Body of pancreas (tissue), 4 donors: Measurements from ENCODE around the gene SIL1. TPM values are rescaled to one million over a fixed set of nuclear protein-coding genes. Genes with fewer than 3 reads are reported as not detected.
"Not testable (repeated sequence)": the region's sequence is repeated elsewhere in the genome, so short reads cannot be mapped to it uniquely, and the experiment has no call there.

Source experiments
- ATAC-seq: fragments of 150-250 bp; one replicate; pipeline ENCODE4 v1.9.1; 2016
- DNase-seq, 4 donors: peaks; one replicate each; pipeline ENCODE4 v3.0.0-alpha.2; 2019
- H3K27ac ChIP-seq, 4 donors: fragments of 200-600 bp; sonication (generic); 1 replicate in 3 of 4; 2 replicates in 1 of 4; pipeline versions ENCODE4 v1.5.1 to v1.6.1; 2016 to 2019; ENCODE audit warnings: mild to moderate bottlenecking in 1 of 4, mixed read lengths in 1 of 4, moderate library complexity in 1 of 4
- H3K27me3 ChIP-seq, 2 donors: fragments of 200-600 bp; sonication (generic); one replicate each; pipeline ENCODE4 v1.6.0; 2016; ENCODE audit warnings: mild to moderate bottlenecking in 1 of 2
- H3K36me3 ChIP-seq, 2 donors: fragments of 200-600 bp; sonication (generic); replicated peaks in 1 of 2; 2 replicates each; pipeline ENCODE4 v1.5.1; 2016; ENCODE audit warnings: low read depth in 2 of 2; ENCODE audit not compliant: insufficient read depth in 1 of 2
- H3K4me1 ChIP-seq: fragments of 200-600 bp; sonication (generic); one replicate; pipeline ENCODE4 v1.6.0; 2016
- H3K4me3 ChIP-seq, 2 donors: fragments of 200-600 bp; sonication (generic); 1 replicate in 1 of 2; 2 replicates in 1 of 2; pipeline ENCODE4 v1.5.1; 2016 to 2019
- H3K9me3 ChIP-seq, 3 donors: fragments of 200-600 bp; sonication (generic); 1 replicate in 2 of 3; 2 replicates in 1 of 3; pipeline ENCODE4 v1.5.1; 2016
- CTCF ChIP-seq, 7 experiments: fragments of 450-650 bp in 4 of 7; fragments of 200-600 bp in 3 of 7; sonication (generic) in 3 of 7; IDR thresholded peaks; one replicate each; pipeline ENCODE4 v1.5.1; 2016 to 2019; ENCODE audit warnings: antibody characterized with exemption in 7 of 7
- POLR2A ChIP-seq, 3 donors: fragments of 450-650 bp; IDR thresholded peaks; one replicate each; pipeline ENCODE4 v1.6.1; 2016; ENCODE audit warnings: antibody characterized with exemption in 3 of 3, mild to moderate bottlenecking in 2 of 3
- WGBS, 2 donors: methylation state at CpG; one replicate each; pipeline ENCODE4 v1.1.5; 2017; 5-methylcytosine and 5-hydroxymethylcytosine counted together
- intact Hi-C: fragments of 100-400 bp; cut with DNase I; formaldehyde crosslinking; loops from one replicate; pipeline ENCODE4 v1.15.1; 2023
- total RNA-seq, 2 donors: library from RNA; depleted of rRNA; stranded (reverse); fragments of >200 nt; gene quantifications; one replicate each; pipeline ENCODE4 v1.1.0, GENCODE V29; 2016

Gene SIL1
- total RNA-seq, 2 donors from 2014 or later = 57.6 to 124 TPM

- Histone ChIP-seq H3K36me3 (no peaks in the 10 kb centered on the region), H3K4me1 (peaks cover 84% of the 10 kb centered on the region), H3K27ac (peak overlapping the region in 2 of 4 donors; percentile 21 to 54), H3K9me3 (no peaks in the 10 kb centered on the region), H3K4me3 (no peak overlapping the region), H3K27me3 (no peaks in the 10 kb centered on the region)
- DNase-seq = no peak
- TF ChIP-seq POLR2A (IDR thresholded peaks at IDR 0.05) (no peak), CTCF (IDR thresholded peaks at IDR 0.05) (no peak)
- intact Hi-C loops = no loop called here
- WGBS, 2 donors = 87 to 91% methylated on average over 3 to 4 of the region's 4 CpGs
- no peak for ATAC-seq
Observed at GRCh38 chr5:139182528-139183296, 15.5 kb downstream of the SIL1 start.

GRCh38 chr5:139181835-139182452, 16.2 kb downstream of the SIL1 start:
- TF ChIP-seq CTCF (IDR thresholded peaks at IDR 0.05) (no peak), POLR2A (IDR thresholded peaks at IDR 0.05) (no peak)
- ATAC-seq = no peak
- no peak overlapping the region for H3K4me3 ChIP-seq
- 63 to 72% methylated on average over 8 of the region's 8 CpGs for WGBS, 2 donors
- no peaks in the 10 kb centered on the region for H3K9me3 ChIP-seq
- peaks cover 89% of the 10 kb centered on the region for H3K4me1 ChIP-seq
- H3K27ac ChIP-seq = peak overlapping the region in 1 of 4 donors; percentile 11
- no peaks in the 10 kb centered on the region for H3K36me3 ChIP-seq
- intact Hi-C loops = no loop called here
- H3K27me3 ChIP-seq = no peaks in the 10 kb centered on the region
- DNase-seq = no peak

- H3K27ac ChIP-seq = peak overlapping the region in 1 of 4 donors; percentile 11
- no peaks in the 10 kb centered on the region for H3K27me3 ChIP-seq
- 42 to 48% methylated on average over 2 of the region's 2 CpGs for WGBS, 2 donors
- ATAC-seq (no peak), DNase-seq (peak in 1 of 4 donors; percentile 6)
- no peak for TF ChIP-seq POLR2A (IDR thresholded peaks at IDR 0.05)
- no peak for TF ChIP-seq CTCF (IDR thresholded peaks at IDR 0.05)
- no peaks in the 10 kb centered on the region for H3K36me3 ChIP-seq
- no peaks in the 10 kb centered on the region for H3K9me3 ChIP-seq
- intact Hi-C loops = no loop called here
- no peak overlapping the region for H3K4me3 ChIP-seq
- peaks cover 88% of the 10 kb centered on the region for H3K4me1 ChIP-seq
Observed at GRCh38 chr5:139181322-139181730, 16.8 kb downstream of the SIL1 start.

- WGBS, 2 donors = 46 to 50% methylated on average over 1 of the region's 1 CpG
- intact Hi-C loops = no loop called here
Observed at GRCh38 chr5:139180850-139181249, 17.3 kb downstream of the SIL1 start.

GRCh38 chr5:139179778-139180513, 18.2 kb downstream of the SIL1 start:
- DNase-seq, H3K9me3 ChIP-seq, H3K36me3 ChIP-seq, intact Hi-C loops, H3K4me3 ChIP-seq, H3K27me3 ChIP-seq, ATAC-seq: not testable (repeated sequence)
- WGBS, 2 donors = 51 to 59% methylated on average over 8 of the region's 8 CpGs
- H3K27ac ChIP-seq = peak overlapping the region; percentile 53 to 80 (median 72)
- H3K4me1 ChIP-seq = peaks cover 80% of the 10 kb centered on the region

More at GRCh38 chr5:139180850-139181249, 17.3 kb downstream of the SIL1 start:
- ATAC-seq = no peak
- H3K27ac ChIP-seq = peak overlapping the region in 1 of 4 donors; percentile 11
- H3K27me3 ChIP-seq = no peaks in the 10 kb centered on the region
- H3K4me3 ChIP-seq = no peak overlapping the region
- no peaks in the 10 kb centered on the region for H3K9me3 ChIP-seq
- peaks cover 84% of the 10 kb centered on the region for H3K4me1 ChIP-seq
- no peak for DNase-seq
- TF ChIP-seq POLR2A (IDR thresholded peaks at IDR 0.05) (no peak), CTCF (IDR thresholded peaks at IDR 0.05) (no peak)
- no peaks in the 10 kb centered on the region for H3K36me3 ChIP-seq
